ES-I3 (cell line): ENCODE results near the gene MLX.

Experiments
- H3K36me3 ChIP-seq: 2 replicates; pipeline ENCODE4 v1.6.1; 2013; ENCODE audit warnings: mild to moderate bottlenecking, low read length, control low read depth, moderate library complexity; ENCODE audit not compliant: insufficient read depth
- H3K4me1 ChIP-seq: 2 replicates; pipeline ENCODE4 v1.6.1; 2013; ENCODE audit warnings: mild to moderate bottlenecking, control low read depth, low read length; ENCODE audit not compliant: insufficient read depth
- H3K9ac ChIP-seq: 2 replicates; pipeline ENCODE4 v1.6.1; 2013; ENCODE audit warnings: low read depth, mild to moderate bottlenecking, low read length, moderate library complexity
- H3K9me3 ChIP-seq: 2 replicates; pipeline ENCODE4 v1.6.1; 2013; ENCODE audit warnings: mild to moderate bottlenecking, low read length, moderate library complexity; ENCODE audit not compliant: control insufficient read depth, insufficient read depth

Gene MLX

GRCh38 chr17:42559075-42559474 lies 7.8 kb upstream of the MLX start:
- Histone ChIP-seq H3K4me1 (peaks cover 7% of the 10 kb centered on the region; the same call in 1 of the 2 replicates), H3K9ac (no peak overlapping the region), H3K9me3 (no peaks in the 10 kb centered on the region), H3K36me3 (no peaks in the 10 kb centered on the region)

DNA sequence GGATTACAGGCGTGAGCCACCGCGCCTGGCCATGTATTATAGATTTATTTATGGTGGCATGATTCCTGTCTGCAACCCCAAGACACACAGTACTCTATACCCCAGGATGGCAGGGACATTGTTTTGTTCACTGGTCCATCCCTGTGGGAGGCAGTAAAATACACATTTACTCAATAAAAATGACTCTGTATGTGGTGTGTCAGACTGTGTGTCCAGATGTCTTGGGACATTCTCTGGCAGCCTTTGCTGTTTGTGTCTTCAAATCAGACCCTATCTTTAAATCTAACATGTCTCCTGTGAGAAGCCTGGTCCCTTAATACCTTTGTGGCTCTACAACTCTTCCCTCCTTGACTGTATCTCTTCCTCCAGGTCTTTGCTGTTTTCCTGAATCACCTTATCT lies 6.7 kb upstream of the MLX start:
- Histone ChIP-seq H3K36me3 (no peaks in the 10 kb centered on the region), H3K4me1 (peaks cover 7% of the 10 kb centered on the region; the same call in 1 of the 2 replicates), H3K9me3 (no peaks in the 10 kb centered on the region), H3K9ac (no peak overlapping the region)

DNA sequence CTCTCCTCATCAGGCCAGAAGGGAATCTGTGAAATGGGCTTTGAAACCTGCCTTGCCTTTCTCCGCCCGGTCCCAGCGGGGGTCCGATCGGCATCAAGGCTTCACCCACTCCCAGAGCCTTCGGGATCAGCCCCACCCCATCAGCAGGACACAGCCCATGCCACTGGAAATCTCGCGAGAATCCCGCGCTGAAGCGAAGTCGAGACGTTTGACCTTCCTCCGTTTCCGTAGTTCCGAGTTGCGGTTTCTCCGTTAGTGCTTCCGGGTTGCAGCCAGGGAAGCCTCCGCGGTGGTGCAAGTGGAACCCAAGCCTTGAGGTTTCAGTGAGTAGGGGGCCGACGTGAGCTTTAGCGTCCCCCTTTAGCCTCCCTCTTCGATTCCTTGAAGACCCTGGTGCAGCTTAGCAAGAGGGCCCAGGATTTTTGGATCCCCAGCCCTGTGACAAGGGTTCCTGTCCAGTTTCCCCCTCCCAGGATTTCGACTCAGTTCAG lies 5.0 kb upstream of the MLX start, which contains the start of gene COASY:
Gene COASY, plus strand, starts transcription at position 252 of the 491 bp plus-strand sequence. CDS start 475 bp downstream, outside the sequence.
- H3K36me3 ChIP-seq = no peaks in the 10 kb centered on the region
- H3K9ac ChIP-seq = peak within 1 kb of the TSS; percentile 87
- H3K9me3 ChIP-seq = no peaks in the 10 kb centered on the region
- H3K4me1 ChIP-seq = peaks cover 7% of the 10 kb centered on the region; the same call in 1 of the 2 replicates

GRCh38 chr17:42562388-42563142 lies 4.3 kb upstream of the MLX start:
- Histone ChIP-seq H3K9ac (peak overlapping the region; percentile 87), H3K36me3 (no peaks in the 10 kb centered on the region), H3K9me3 (no peaks in the 10 kb centered on the region), H3K4me1 (peaks cover 7% of the 10 kb centered on the region; the same call in 1 of the 2 replicates)

DNA sequence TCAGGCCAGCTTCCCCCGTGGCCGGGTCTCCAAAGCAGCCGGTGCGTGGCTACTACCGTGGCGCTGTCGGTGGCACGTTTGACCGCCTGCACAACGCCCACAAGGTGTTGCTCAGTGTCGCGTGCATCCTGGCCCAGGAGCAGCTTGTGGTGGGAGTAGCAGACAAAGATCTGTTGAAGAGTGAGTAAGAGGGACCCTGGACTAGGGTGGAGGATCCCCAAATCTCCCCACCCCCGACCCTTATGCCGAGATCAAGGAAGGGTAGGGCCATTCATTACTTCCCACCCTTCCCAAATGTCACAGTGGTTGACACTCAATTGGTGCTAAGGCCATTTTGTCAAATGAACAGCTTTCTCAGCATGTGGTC lies 3.8 kb upstream of the MLX start:
- Histone ChIP-seq H3K9ac (peak overlapping the region; percentile 87; the same call in 1 of the 2 replicates), H3K4me1 (peaks cover 7% of the 10 kb centered on the region; the same call in 1 of the 2 replicates), H3K36me3 (no peaks in the 10 kb centered on the region), H3K9me3 (no peaks in the 10 kb centered on the region)

GRCh38 chr17:42563543-42563942 lies 3.4 kb upstream of the MLX start:
- Histone ChIP-seq H3K9me3 (no peaks in the 10 kb centered on the region), H3K9ac (0 out of 2 replicates have a peak overlapping the region, but pooled peaks have one; percentile 87), H3K4me1 (peaks cover 7% of the 10 kb centered on the region; the same call in 1 of the 2 replicates), H3K36me3 (no peaks in the 10 kb centered on the region)

DNA sequence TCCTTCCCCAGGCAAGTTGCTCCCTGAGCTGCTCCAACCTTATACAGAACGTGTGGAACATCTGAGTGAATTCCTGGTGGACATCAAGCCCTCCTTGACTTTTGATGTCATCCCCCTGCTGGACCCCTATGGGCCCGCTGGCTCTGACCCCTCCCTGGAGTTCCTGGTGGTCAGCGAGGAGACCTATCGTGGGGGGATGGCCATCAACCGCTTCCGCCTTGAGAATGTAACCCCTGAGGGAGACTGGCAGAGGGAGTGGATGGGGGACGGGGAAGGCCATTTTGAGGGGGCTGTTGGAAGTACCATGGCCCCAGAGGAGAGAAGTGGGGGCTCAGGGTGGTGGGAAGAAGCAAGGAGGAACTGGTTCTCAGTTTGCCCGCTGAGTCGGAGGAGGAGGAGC lies 3.0 kb upstream of the MLX start:
- Histone ChIP-seq H3K4me1 (peaks cover 7% of the 10 kb centered on the region; the same call in 1 of the 2 replicates), H3K9ac (no peak overlapping the region), H3K9me3 (no peaks in the 10 kb centered on the region), H3K36me3 (no peaks in the 10 kb centered on the region)

DNA sequence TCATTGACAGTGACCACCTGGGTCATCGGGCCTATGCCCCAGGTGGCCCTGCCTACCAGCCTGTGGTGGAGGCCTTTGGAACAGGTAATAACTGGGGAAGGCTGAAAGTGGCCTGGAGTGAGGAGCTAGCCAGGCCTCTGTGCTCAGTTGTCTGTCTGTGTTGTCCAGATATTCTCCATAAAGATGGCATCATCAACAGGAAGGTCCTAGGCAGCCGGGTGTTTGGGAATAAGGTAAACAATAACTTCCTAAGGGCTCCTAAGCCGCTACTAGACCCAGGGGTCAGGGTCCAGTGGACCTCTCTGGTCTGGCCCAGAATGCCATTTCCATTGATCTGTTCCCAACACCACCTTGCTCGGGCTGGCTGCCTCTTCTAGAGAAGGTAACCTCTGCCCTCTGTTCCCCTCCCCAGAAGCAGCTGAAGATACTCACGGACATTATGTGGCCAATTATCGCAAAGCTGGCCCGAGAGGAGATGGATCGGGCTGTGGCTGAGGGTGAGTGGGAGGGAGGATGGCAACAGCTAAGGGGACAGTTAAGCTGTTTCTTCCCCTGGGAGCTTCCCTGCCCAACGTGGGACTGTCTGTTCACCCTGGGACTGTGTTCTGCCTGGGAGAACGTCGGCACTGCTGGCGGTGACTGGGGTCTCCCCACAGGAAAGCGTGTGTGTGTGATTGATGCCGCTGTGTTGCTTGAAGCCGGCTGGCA lies 1.9 kb upstream of the MLX start:
- no peak overlapping the region for H3K9ac ChIP-seq
- H3K36me3 ChIP-seq = no peaks in the 10 kb centered on the region
- no peaks in the 10 kb centered on the region for H3K9me3 ChIP-seq
- H3K4me1 ChIP-seq = peaks cover 7% of the 10 kb centered on the region; the same call in 1 of the 2 replicates

- Histone ChIP-seq H3K36me3 (no peaks in the 10 kb centered on the region), H3K9me3 (no peaks in the 10 kb centered on the region), H3K9ac (no peak overlapping the region), H3K4me1 (peaks cover 7% of the 10 kb centered on the region; the same call in 1 of the 2 replicates)
These were observed 1.2 kb upstream of the MLX start for GRCh38 chr17:42565523-42566214.

GRCh38 chr17:42566215-42566882 lies 551 bp upstream of the MLX start:
- Histone ChIP-seq H3K9ac (peak overlapping the region; percentile 94), H3K4me1 (peaks cover 7% of the 10 kb centered on the region; the same call in 1 of the 2 replicates), H3K36me3 (no peaks in the 10 kb centered on the region), H3K9me3 (no peaks in the 10 kb centered on the region)

DNA sequence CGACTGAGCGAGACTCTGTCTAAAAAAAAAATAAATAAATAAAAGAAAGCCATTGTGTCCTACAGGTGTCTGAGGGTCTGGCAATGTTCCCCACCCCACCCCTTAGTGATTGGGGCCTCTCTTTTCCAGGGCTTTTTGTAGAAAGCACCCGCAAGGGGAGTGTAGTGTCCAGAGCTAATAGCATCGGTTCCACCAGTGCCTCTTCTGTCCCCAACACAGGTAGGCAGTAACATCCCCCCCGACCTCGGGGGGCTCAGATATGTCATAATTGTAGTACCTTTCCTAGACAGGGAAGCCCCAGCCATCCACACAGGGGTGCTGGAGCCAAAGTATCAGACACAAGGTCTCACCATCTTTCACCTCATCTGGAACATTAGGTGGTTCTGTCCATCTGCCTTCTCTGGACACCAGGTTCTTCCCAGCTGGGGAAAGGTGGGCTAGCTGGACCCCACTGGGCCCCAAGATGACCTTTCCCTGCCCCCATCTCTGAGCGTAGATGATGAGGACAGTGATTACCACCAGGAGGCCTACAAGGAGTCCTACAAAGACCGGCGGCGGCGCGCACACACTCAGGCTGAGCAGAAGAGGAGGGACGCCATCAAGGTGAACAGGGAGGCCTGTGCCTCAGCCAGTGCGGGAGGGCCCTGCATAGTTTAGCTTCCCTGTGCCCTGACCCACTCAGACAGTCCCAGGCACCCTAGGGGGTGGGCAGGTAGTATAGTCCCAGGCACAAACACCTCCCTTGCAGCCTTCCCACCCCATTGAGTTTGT lies 1.6 kb downstream of the MLX start:
- H3K9me3 ChIP-seq = no peaks in the 10 kb centered on the region
- H3K36me3 ChIP-seq = peaks cover 14% of the 10 kb centered on the region; the same call in 1 of the 2 replicates
- no peak overlapping the region for H3K9ac ChIP-seq

DNA sequence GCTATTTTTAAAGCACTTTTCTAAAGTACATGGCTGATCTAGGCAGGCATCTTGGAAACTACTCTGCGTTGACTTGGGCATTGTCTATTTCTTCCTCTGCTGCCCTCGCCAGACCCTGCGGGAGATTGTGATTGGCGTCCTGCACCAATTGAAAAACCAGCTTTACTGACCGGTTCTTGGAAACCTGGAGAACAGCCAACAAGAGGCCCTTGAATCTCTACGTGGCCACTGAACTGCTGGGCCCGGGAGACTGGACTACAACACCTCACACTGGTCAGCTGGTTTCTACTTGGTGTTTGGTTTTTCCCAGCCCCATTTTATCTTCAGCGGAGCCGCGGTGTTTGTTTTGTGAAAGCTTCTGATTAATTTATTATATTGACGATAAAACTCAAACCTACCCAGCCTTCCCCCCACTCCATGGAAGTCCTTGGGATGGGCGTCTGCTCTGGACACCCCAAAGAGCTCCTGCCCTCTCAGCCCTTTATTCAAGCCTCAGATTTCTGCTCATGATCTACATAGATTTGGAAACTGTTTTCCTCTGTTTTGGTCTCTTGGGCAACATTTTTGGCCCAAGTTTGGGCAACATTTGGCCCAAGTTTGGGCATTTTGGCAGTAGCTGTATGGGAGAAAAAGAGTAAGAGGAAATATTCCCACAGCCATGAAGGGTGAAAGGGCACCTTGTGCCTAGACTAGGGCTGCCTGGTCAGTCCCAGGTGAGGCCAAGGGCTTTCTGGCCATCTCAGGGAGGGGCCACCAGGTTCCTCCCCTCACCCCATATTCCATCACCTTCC lies 4.7 kb downstream of the MLX start:
- peaks cover 25% of the 10 kb centered on the region for H3K36me3 ChIP-seq
- H3K4me1 ChIP-seq = 0 out of 2 replicates have a peak, but pooled peaks cover 1% of the 10 kb centered on the region
- H3K9me3 ChIP-seq = no peaks in the 10 kb centered on the region
- no peak overlapping the region for H3K9ac ChIP-seq

More for the DNA sequence above, 1.6 kb downstream of the MLX start:
- no peaks in the 10 kb centered on the region; the same call in 1 of the 2 replicates for H3K4me1 ChIP-seq
